H1 (cell line): ENCODE results near the gene POLR2C. TPM values are rescaled to one million over a fixed set of nuclear protein-coding genes. Genes with fewer than 3 reads are reported as not detected.

Source experiments
- CTCF ChIA-PET: fragments of 300-600 bp; sonication (Branson Sonifier 250); formaldehyde crosslinking; loops from one replicate; lab custom pipeline; 2021; ENCODE audit not compliant: partially characterized antibody; lab: Charles Lee
- POLR2A ChIA-PET: fragments of 300-600 bp; sonication (Branson Sonifier 250); formaldehyde crosslinking; loops from one replicate; lab custom pipeline; 2021; ENCODE audit warnings: inconsistent platforms; ENCODE audit not compliant: partially characterized antibody; lab: Charles Lee
- DNase-seq, 2 experiments: peaks; one replicate each; pipeline versions ENCODE4 v3.0.0 to v3.0.0-alpha.2; 2010 to 2022; ENCODE audit warnings: low spot score in 2 of 2, low read depth in 1 of 2, mixed read lengths in 1 of 2
- FAIRE-seq: peaks from 2 replicates; lab custom pipeline; 2011; peaks lifted over from hg19 to GRCh38; lab: Jason Lieb, UNC
- H2AFZ ChIP-seq: 2 replicates; pipeline ENCODE4 v1.8.1; 2012; ENCODE audit warnings: low read length, inconsistent platforms
- H2AK5ac ChIP-seq: 2 replicates; pipeline ENCODE4 v1.6.1; 2013; ENCODE audit warnings: low read depth, low read length
- H2BK120ac ChIP-seq: replicated peaks from 2 replicates; pipeline ENCODE3; 2013; ENCODE audit warnings: low read depth, low read length, inconsistent platforms
- H2BK12ac ChIP-seq: 2 replicates; pipeline ENCODE4 v1.6.1; 2013; ENCODE audit warnings: low read depth, low read length
- H2BK15ac ChIP-seq: 2 replicates; pipeline ENCODE4 v1.6.1; 2013; ENCODE audit warnings: low read length
- H2BK20ac ChIP-seq: 2 replicates; pipeline ENCODE4 v1.6.1; 2013; ENCODE audit warnings: low read length
- H2BK5ac ChIP-seq: 2 replicates; pipeline ENCODE4 v1.6.1; 2013; ENCODE audit warnings: low read depth, low read length
- H3K14ac ChIP-seq: 2 replicates; pipeline ENCODE4 v1.6.1; 2013; ENCODE audit warnings: inconsistent platforms; ENCODE audit not compliant: insufficient read length
- H3K18ac ChIP-seq: 2 replicates; pipeline ENCODE4 v1.6.1; 2013; ENCODE audit warnings: low read length; ENCODE audit errors: extremely low read depth
- H3K23ac ChIP-seq: 2 replicates; pipeline ENCODE4 v1.6.1; 2013; ENCODE audit warnings: inconsistent platforms; ENCODE audit not compliant: insufficient read length
- H3K23me2 ChIP-seq: 2 replicates; pipeline ENCODE4 v1.6.1; 2013; ENCODE audit warnings: low read depth, low read length
- H3K27ac ChIP-seq: 2 replicates; pipeline ENCODE4 v1.6.1; 2011; ENCODE audit warnings: low read depth, low read length, inconsistent platforms
- H3K27me3 ChIP-seq, 4 experiments: replicated peaks in 1 of 4; 1 replicate in 1 of 4; 2 replicates in 3 of 4; pipeline versions ENCODE4 v1.6.1 to v1.8.1; 2011 to 2013; ENCODE audit warnings: low read length in 3 of 4, mild to moderate bottlenecking in 3 of 4, inconsistent platforms in 2 of 4, mixed read lengths in 2 of 4, moderate library complexity in 1 of 4; ENCODE audit not compliant: control insufficient read depth in 3 of 4, insufficient read depth in 3 of 4; ENCODE audit errors: extremely low read depth in 1 of 4
- H3K36me3 ChIP-seq, 4 experiments: 2 replicates each; pipeline versions ENCODE4 v1.6.1 to v1.8.1; 2011 to 2013; ENCODE audit warnings: mild to moderate bottlenecking in 4 of 4, low read length in 3 of 4, moderate library complexity in 2 of 4, control low read depth in 1 of 4, inconsistent platforms in 1 of 4; ENCODE audit not compliant: insufficient read depth in 4 of 4, control insufficient read depth in 2 of 4
- H3K4ac ChIP-seq: replicated peaks from 2 replicates; pipeline ENCODE3; 2013; ENCODE audit warnings: low read length, low read depth, mixed read lengths, inconsistent platforms; ENCODE audit not compliant: insufficient read length
- H3K4me1 ChIP-seq, 4 experiments: replicated peaks in 1 of 4; 1 replicate in 1 of 4; 2 replicates in 3 of 4; pipeline versions ENCODE4 v1.6.1 to v1.8.1; 2011 to 2013; ENCODE audit warnings: low read length in 3 of 4, inconsistent platforms in 2 of 4, mixed read lengths in 1 of 4; ENCODE audit not compliant: insufficient read depth in 4 of 4, control insufficient read depth in 3 of 4
- H3K4me2 ChIP-seq, 2 experiments: 2 replicates each; pipeline versions ENCODE4 v1.6.1 to v1.8.1; 2011 to 2013; ENCODE audit warnings: low read depth in 2 of 2, low read length in 2 of 2, control low read depth in 1 of 2, inconsistent platforms in 1 of 2, mild to moderate bottlenecking in 1 of 2; ENCODE audit not compliant: insufficient read depth in 1 of 2
- H3K4me3 ChIP-seq, 4 experiments: fragments of 200-600, 300-600 bp in 1 of 4; sonication (generic), shearing (Covaris generic), sonication (Bioruptor Twin) in 1 of 4; 2 replicates each; pipeline versions ENCODE4 v1.5.1 to v1.8.1; 2011 to 2016; ENCODE audit warnings: low read length in 4 of 4, low read depth in 3 of 4, control low read depth in 2 of 4, inconsistent platforms in 2 of 4, mild to moderate bottlenecking in 2 of 4, mixed read lengths in 1 of 4, moderate library complexity in 1 of 4; ENCODE audit not compliant: insufficient read depth in 2 of 4; ENCODE audit errors: extremely low read depth in 1 of 4
- H3K56ac ChIP-seq: replicated peaks from 2 replicates; pipeline ENCODE3; 2013; ENCODE audit warnings: low read depth, mild to moderate bottlenecking, mixed read lengths, low read length, inconsistent platforms; ENCODE audit not compliant: insufficient read length
- H3K79me1 ChIP-seq: 2 replicates; pipeline ENCODE4 v1.6.1; 2013; ENCODE audit warnings: low read depth, low read length, control low read depth
- H3K79me2 ChIP-seq, 2 experiments: 2 replicates each; pipeline versions ENCODE4 v1.6.1 to v1.8.1; 2012 to 2013; ENCODE audit warnings: low read length in 2 of 2, mild to moderate bottlenecking in 2 of 2, inconsistent platforms in 1 of 2; ENCODE audit not compliant: insufficient read depth in 2 of 2, control insufficient read depth in 1 of 2
- H3K9ac ChIP-seq, 4 experiments: replicated peaks in 1 of 4; 1 replicate in 1 of 4; 2 replicates in 3 of 4; pipeline versions ENCODE4 v1.6.1 to v1.8.1; 2011 to 2013; ENCODE audit warnings: low read depth in 3 of 4, low read length in 3 of 4, control low read depth in 2 of 4, mild to moderate bottlenecking in 2 of 4, moderate library complexity in 2 of 4, inconsistent platforms in 1 of 4; ENCODE audit errors: extremely low read depth in 1 of 4
- H3K9me3 ChIP-seq, 2 experiments: 2 replicates each; pipeline versions ENCODE4 v1.6.1 to v1.8.1; 2012 to 2013; ENCODE audit warnings: mild to moderate bottlenecking in 2 of 2, moderate library complexity in 2 of 2, control low read depth in 1 of 2, inconsistent platforms in 1 of 2, low read depth in 1 of 2, low read length in 1 of 2, mixed read lengths in 1 of 2; ENCODE audit not compliant: insufficient read depth in 2 of 2
- H4K20me1 ChIP-seq, 2 experiments: replicated peaks in 1 of 2; 2 replicates each; pipeline versions ENCODE3 to v1.8.1; 2011 to 2013; ENCODE audit warnings: inconsistent platforms in 2 of 2, low read length in 2 of 2, mild to moderate bottlenecking in 1 of 2; ENCODE audit not compliant: insufficient read depth in 2 of 2, control insufficient read depth in 1 of 2
- H4K5ac ChIP-seq: 2 replicates; pipeline ENCODE4 v1.6.1; 2013; ENCODE audit warnings: low read length, low read depth, mixed read lengths, inconsistent platforms; ENCODE audit not compliant: insufficient read length
- H4K8ac ChIP-seq: 2 replicates; pipeline ENCODE4 v1.8.0; 2013; ENCODE audit warnings: mild to moderate bottlenecking, moderate library complexity, low read length, inconsistent platforms; ENCODE audit not compliant: insufficient read depth; ENCODE audit errors: extremely low read depth
- H4K91ac ChIP-seq: replicated peaks from 2 replicates; pipeline ENCODE3; 2013; ENCODE audit warnings: low read length, mixed read lengths, inconsistent platforms; ENCODE audit not compliant: insufficient read length
- ASH2L ChIP-seq: fragments of 200-600, 300-600 bp; sonication (generic); IDR thresholded peaks from one replicate; pipeline ENCODE4 v1.7.1; 2017; ENCODE audit warnings: low read length
- BACH1 ChIP-seq: IDR thresholded peaks from 2 replicates; pipeline ENCODE4 v1.6.1; 2012; ENCODE audit warnings: low read length, improper control_type of control experiment
- BCL11A ChIP-seq, 2 experiments: IDR thresholded peaks; one replicate each; pipeline ENCODE4 v1.6.1; 2011; ENCODE audit warnings: low read depth in 2 of 2, low read length in 2 of 2, mild to moderate bottlenecking in 2 of 2
- CTBP2 ChIP-seq: IDR thresholded peaks from 2 replicates; pipeline ENCODE4 v1.7.0; 2011; ENCODE audit warnings: borderline replicate concordance, mild to moderate bottlenecking, moderate library complexity, mixed read lengths, low read length; ENCODE audit not compliant: insufficient read depth, insufficient read length
- JUN ChIP-seq: IDR thresholded peaks from 2 replicates; pipeline ENCODE4 v1.6.1; 2011; ENCODE audit warnings: low read depth, mild to moderate bottlenecking, improper control_type of control experiment, low read length
- MAFK ChIP-seq: IDR thresholded peaks from 2 replicates; pipeline ENCODE4 v1.6.1; 2012; ENCODE audit warnings: low read depth, mild to moderate bottlenecking, improper control_type of control experiment, low read length
- RBBP5 ChIP-seq: IDR thresholded peaks from 2 replicates; pipeline ENCODE4 v1.7.1; 2012; ENCODE audit warnings: low read depth, mild to moderate bottlenecking, inconsistent platforms, low read length, moderate library complexity, borderline replicate concordance
- RNF2 ChIP-seq: fragments of 200-900, 300-1000 bp; sonication (generic); IDR thresholded peaks from 2 replicates; pipeline ENCODE4 v1.7.1; 2016; ENCODE audit warnings: borderline replicate concordance, low read depth, mild to moderate bottlenecking, antibody characterized with exemption, low read length; ENCODE audit not compliant: poor library complexity, severe bottlenecking; ENCODE audit errors: missing control alignments
- SAP30 ChIP-seq: fragments of 300-600 bp; sonication (generic); IDR thresholded peaks from 2 replicates; pipeline ENCODE4 v1.7.1; 2012; ENCODE audit warnings: low read length, moderate library complexity, mild to moderate bottlenecking, inconsistent platforms; ENCODE audit not compliant: insufficient read depth, insufficient replicate concordance
- SIN3A ChIP-seq, 2 experiments: IDR thresholded peaks in 1 of 2; conservative IDR thresholded peaks in 1 of 2; 2 replicates each; pipeline ENCODE4 v1.6.1; 2011 to 2012; ENCODE audit warnings: low read length in 2 of 2, improper control_type of control experiment in 1 of 2, low read depth in 1 of 2, mild to moderate bottlenecking in 1 of 2
- TAF1 ChIP-seq: IDR thresholded peaks from 2 replicates; pipeline ENCODE4 v1.6.1; 2011; ENCODE audit warnings: mild to moderate bottlenecking, low read depth, low read length
- TAF7 ChIP-seq: optimal IDR thresholded peaks from 2 replicates; pipeline ENCODE3; 2011; ENCODE audit warnings: low read depth, mild to moderate bottlenecking, inconsistent platforms, low read length, moderate library complexity, borderline replicate concordance
- ZNF274 ChIP-seq: IDR thresholded peaks from 2 replicates; pipeline ENCODE4 v1.7.0; 2012; ENCODE audit warnings: low read length, borderline replicate concordance; ENCODE audit errors: extremely low read depth
- WGBS, 2 experiments: shearing (Covaris generic) in 1 of 2; methylation state at CpG; one replicate each; pipeline versions ENCODE4 v1.1.6 to v1.1.7; 2013 to 2015; ENCODE audit warnings: low lambda C conversion rate in 2 of 2, mixed read lengths in 2 of 2, inconsistent platforms in 1 of 2, low coverage in 1 of 2, missing lambda C conversion rate in 1 of 2; ENCODE audit not compliant: insufficient replicate concordance in 2 of 2, insufficient coverage in 1 of 2, insufficient read length in 1 of 2; ENCODE audit errors: extremely low coverage in 1 of 2, missing lambda C conversion rate in 1 of 2; 5-methylcytosine and 5-hydroxymethylcytosine counted together
- polyA plus RNA-seq, 7 experiments: library from polyadenylated mRNA; depleted of rRNA in 3 of 7; stranded (reverse) in 5 of 7; unstranded in 2 of 7; fragments of >200 nt in 5 of 7; fragments of 200-250 nt in 2 of 7; gene quantifications; 1 replicate in 5 of 7; 2 replicates in 1 of 7; 4 replicates in 1 of 7; pipeline versions ENCODE4 v1.2.1 to v1.2.3, GENCODE V29; 2011 to 2013; ENCODE audit warnings: missing spikeins in 2 of 7, mixed read lengths in 2 of 7
- total RNA-seq: library from RNA; stranded (reverse); fragmentation: NEBNext Ultra II Directional; extraction: Animal tissue kit (Norgen Biotek cat#: 25700); gene quantifications from 2 replicates; pipeline ENCODE4 v1.2.1, GENCODE V29; 2021

The POLR2C gene
- total and polyA plus RNA-seq, 2 of the 8 experiments (the other 6 are each of a cell fraction or from before 2014, with no cell fraction given), result 72.5 to 132 TPM

GRCh38 chr16:57514371-57514770, 51.9 kb downstream of the POLR2C start:
- DNase-seq (no peak), FAIRE-seq (no peak)
- Histone ChIP-seq H3K14ac (no peak overlapping the region), H2BK120ac (no peak overlapping the region), H2BK12ac (no peak overlapping the region), H3K4me3 (no peak overlapping the region), H3K79me1 (no peaks in the 10 kb centered on the region), H2BK15ac (no peak overlapping the region; the same call in 1 of the 2 replicates), H3K4ac (no peak overlapping the region), H3K9ac (no peak overlapping the region), H3K4me2 (no peak overlapping the region), H3K79me2 (no peaks in the 10 kb centered on the region), H3K23me2 (no peaks in the 10 kb centered on the region), H2BK5ac (0 out of 2 replicates have a peak overlapping the region, but pooled peaks have one; percentile 44), H3K4me1 (peaks cover 0 to 3% (median 1%) of the 10 kb centered on the region in 4 experiments; a peak in 2 of 7 replicates), H2BK20ac (no peak overlapping the region), H3K56ac (no peak overlapping the region), H3K27me3 (no peaks in the 10 kb centered on the region; a peak in 1 of 7 replicates), H3K18ac (no peak overlapping the region), H3K27ac (no peak overlapping the region), H4K8ac (no peak overlapping the region), H3K9me3 (no peaks in the 10 kb centered on the region), H2AFZ (no peak overlapping the region), H2AK5ac (no peak overlapping the region), H3K23ac (no peak overlapping the region), H3K36me3 (no peaks in the 10 kb centered on the region; a peak in 1 of 8 replicates), H4K91ac (no peak overlapping the region), H4K5ac (no peak overlapping the region), H4K20me1 (peaks cover 0 to 1% of the 10 kb centered on the region in 2 experiments)
- 95% methylated on average over 4 of the region's 4 CpGs; no CpG with 5 or more reads in 1 of the 2 experiments for WGBS, 2 experiments
- POLR2A ChIA-PET, result interaction anchor here (1.2 to 1.3 kb wide), 2 partner anchors 14 to 52 kb away, joined by 3 to 4 read pairs; partner anchors contain the start of gene POLR2C
- CTCF ChIA-PET, result interaction anchor here (0.9 to 2.8 kb wide), 3 partner anchors 37 to 96 kb away, joined by 3 to 17 read pairs (median 8); no protein-coding TSS in a partner anchor
- TF ChIP-seq SAP30 (no peak), TAF1 (no peak), RBBP5 (no peak), MAFK (no peak), BACH1 (no peak), ASH2L (no peak), CTBP2 (no peak), ZNF274 (no peak), TAF7 (no peak), SIN3A (conservative IDR thresholded peaks at IDR 0.05 in 1 of 2, IDR thresholded peaks at IDR 0.05 in 1 of 2; ENCODE audit: low read depth in 1 of 2, low read length in 2 of 2) (no peak), JUN (no peak), BCL11A (IDR thresholded peaks at IDR 0.05; ENCODE audit: low read depth in 2 of 2, low read length in 2 of 2) (no peak), RNF2 (no peak)
